Measurements from ENCODE around the gene LHX5.

- TF ChIP-seq POLR2A (IDR thresholded peaks at IDR 0.05) (no peak), CTCF (IDR thresholded peaks at IDR 0.05) (no peak)
Measured at GRCh38 chr12:113472191-113473121, 785 bp upstream of the LHX5 start.
